Endothelial cell of umbilical vein (primary cell): ENCODE data around the gene SATB1.

Experiments
- CTCF ChIP-seq, 2 donors: IDR thresholded peaks; 1 replicate in 1 of 2; 2 replicates in 1 of 2; pipeline ENCODE4 v1.5.1; 2011; ENCODE audit warnings: low read length in 2 of 2, mild to moderate bottlenecking in 2 of 2, moderate library complexity in 2 of 2, control low read depth in 1 of 2, inconsistent platforms in 1 of 2, low read depth in 1 of 2; ENCODE audit not compliant: insufficient read depth in 1 of 2; ENCODE audit errors: extremely low read depth in 1 of 2
- EZH2 ChIP-seq: IDR thresholded peaks from 2 replicates; pipeline ENCODE4 v1.6.1; 2012; ENCODE audit warnings: borderline replicate concordance, low read depth, mild to moderate bottlenecking, moderate library complexity, low read length, inconsistent platforms; ENCODE audit not compliant: severe bottlenecking
- GATA2 ChIP-seq: IDR thresholded peaks from 2 replicates; pipeline ENCODE4 v1.7.0; 2011; ENCODE audit warnings: low read depth, mild to moderate bottlenecking, moderate library complexity, mixed read lengths, low read length; ENCODE audit not compliant: insufficient read length, insufficient read depth
- POLR2A ChIP-seq: IDR thresholded peaks from 2 replicates; pipeline ENCODE4 v1.6.1; 2012; ENCODE audit warnings: low read depth, mild to moderate bottlenecking, control low read depth, low read length

- no peak for TF ChIP-seq POLR2A
- TF ChIP-seq CTCF (IDR thresholded peaks at IDR 0.05; ENCODE audit: extremely low read depth in 1 of 2, insufficient read depth in 1 of 2, low read depth in 1 of 2, low read length in 2 of 2) = no peak
- no peak for TF ChIP-seq EZH2
- TF ChIP-seq GATA2 = no peak
Measured at GRCh38 chr3:18382760-18383369, 42.3 kb downstream of the SATB1 start.
